HepG2 (cell line): ENCODE measurements around the gene RAB15. TPM values are rescaled to one million over a fixed set of nuclear protein-coding genes. Genes with fewer than 3 reads are reported as not detected.
A peak's percentile ranks its signal among the peaks of the same experiment; 100 is the strongest.

Experiments
- ARID3A ChIP-seq: IDR thresholded peaks from 2 replicates; pipeline ENCODE4 v1.6.1; 2012; ENCODE audit warnings: low read depth, low read length, improper control_type of control experiment
- CEBPG ChIP-seq: IDR thresholded peaks from 2 replicates; pipeline ENCODE4 v1.6.1; 2016
- CHD2 ChIP-seq: IDR thresholded peaks from 2 replicates; pipeline ENCODE4 v1.6.1; 2011; ENCODE audit warnings: low read depth, low read length, improper control_type of control experiment
- ETS1 ChIP-seq: sonication (generic); formaldehyde crosslinking; IDR thresholded peaks from 2 replicates; pipeline ENCODE4 v1.4.0; 2020; ENCODE audit warnings: missing genetic modification reagents
- HNF4A ChIP-seq: sonication (generic); formaldehyde crosslinking; IDR thresholded peaks from 2 replicates; pipeline ENCODE4 v1.4.0; 2020; ENCODE audit warnings: missing genetic modification reagents
- HNRNPUL1 ChIP-seq: fragments of 200-400 bp; formaldehyde crosslinking; IDR thresholded peaks from 2 replicates; pipeline ENCODE4 v1.6.1; 2017; ENCODE audit warnings: low read depth, mild to moderate bottlenecking, low read length, moderate library complexity
- JUN ChIP-seq: sonication (generic); formaldehyde crosslinking; IDR thresholded peaks from 2 replicates; pipeline ENCODE4 v1.4.0; 2020; ENCODE audit warnings: mild to moderate bottlenecking, missing genetic modification reagents
- KIAA2018 ChIP-seq: sonication (generic); formaldehyde crosslinking; IDR thresholded peaks from 2 replicates; pipeline ENCODE4 v1.5.0; 2020; ENCODE audit warnings: mild to moderate bottlenecking, missing genetic modification reagents, borderline replicate concordance
- MEF2D ChIP-seq: sonication (generic); formaldehyde crosslinking; IDR thresholded peaks from 2 replicates; pipeline ENCODE4 v1.5.1; 2020; ENCODE audit warnings: mild to moderate bottlenecking, missing genetic modification reagents
- PRDM15 ChIP-seq: sonication (generic); formaldehyde crosslinking; IDR thresholded peaks from 2 replicates; pipeline ENCODE4 v1.4.0; 2020; ENCODE audit warnings: missing genetic modification reagents
- RFXANK ChIP-seq: IDR thresholded peaks from 2 replicates; pipeline ENCODE4 v1.6.1; 2016
- SETDB1 ChIP-seq: sonication (generic); formaldehyde crosslinking; IDR thresholded peaks from 2 replicates; pipeline ENCODE4 v1.5.1; 2020; ENCODE audit warnings: missing genetic modification reagents, mild to moderate bottlenecking, borderline replicate concordance
- SMAD3 ChIP-seq: sonication (generic); formaldehyde crosslinking; IDR thresholded peaks from 2 replicates; pipeline ENCODE4 v1.4.0; 2020; ENCODE audit warnings: missing genetic modification reagents
- ZMYM4 ChIP-seq: sonication (generic); formaldehyde crosslinking; IDR thresholded peaks from 2 replicates; pipeline ENCODE4 v1.8.1; 2023; ENCODE audit warnings: mild to moderate bottlenecking, missing genetic modification reagents
- ZNF737 ChIP-seq: sonication (generic); formaldehyde crosslinking; IDR thresholded peaks from 2 replicates; pipeline ENCODE4 v1.5.0; 2020; ENCODE audit warnings: missing genetic modification reagents, mild to moderate bottlenecking, borderline replicate concordance
- polyA plus RNA-seq, 8 experiments: library from polyadenylated mRNA; depleted of rRNA in 3 of 8; stranded (reverse) in 7 of 8; unstranded in 1 of 8; fragments of >200 nt; fragmentation: Illumina TruSeq in 4 of 8; extraction: Trizol in 4 of 8; gene quantifications; 2 replicates each; pipeline versions ENCODE4 v1.2.1 to v1.2.3, GENCODE V29; 2011 to 2016; ENCODE audit warnings: low read depth in 4 of 8, missing spikeins in 1 of 8, mixed read lengths in 1 of 8; ENCODE audit not compliant: insufficient read depth in 1 of 8
- total RNA-seq, 5 experiments: library from RNA; depleted of rRNA; stranded (reverse); fragments of >200 nt; fragmentation: Illumina TruSeq; extraction: Trizol; gene quantifications; 2 replicates each; pipeline ENCODE4 v1.2.3, GENCODE V29; 2016; ENCODE audit warnings: low read depth in 1 of 5

Gene RAB15
- total and polyA plus RNA-seq, 2 of the 13 experiments (the other 11 are each of a cell fraction or from before 2014, with no cell fraction given), result 7.4 to 18.5 TPM

- TF ChIP-seq KIAA2018 (CRISPR knock-in tag), result peak; percentile 56; the same call in 1 of the 2 replicates
- peak; percentile 60 for TF ChIP-seq SMAD3
- no peak for TF ChIP-seq RFXANK
- TF ChIP-seq SETDB1 (CRISPR knock-in tag), result no peak
- TF ChIP-seq JUN (CRISPR knock-in tag), result no peak
- TF ChIP-seq ZNF737 (CRISPR knock-in tag), result no peak; the same call in 1 of the 2 replicates
- TF ChIP-seq HNRNPUL1, result no peak
- peak; percentile 85 for TF ChIP-seq ZMYM4 (CRISPR knock-in tag)
- TF ChIP-seq HNF4A, result peak; percentile 47
- peak; percentile 93 for TF ChIP-seq MEF2D (CRISPR knock-in tag)
- TF ChIP-seq ARID3A, result no peak
- TF ChIP-seq CEBPG (CRISPR knock-in tag), result peak; percentile 80
- TF ChIP-seq ETS1 (CRISPR knock-in tag), result no peak
- no peak for TF ChIP-seq PRDM15 (CRISPR knock-in tag)
- TF ChIP-seq CHD2, result no peak
These were observed 14.7 kb upstream of the RAB15 start, which contains the start of gene FNTB (continued) for GRCh38 chr14:64986648-64987437.
